HepG2 (cell line): ENCODE results near the gene NFATC4. TPM values are rescaled to one million over a fixed set of nuclear protein-coding genes. Genes with fewer than 3 reads are reported as not detected.
A peak's percentile ranks its signal among the peaks of the same experiment; 100 is the strongest.

ENCODE experiments used
- BRCA1 ChIP-seq: sonication (generic); formaldehyde crosslinking; IDR thresholded peaks from 2 replicates; pipeline ENCODE4 v1.4.0; 2020; ENCODE audit warnings: missing genetic modification reagents
- CREBL2 ChIP-seq: sonication (generic); formaldehyde crosslinking; IDR thresholded peaks from 2 replicates; pipeline ENCODE4 v1.8.1; 2023; ENCODE audit warnings: missing genetic modification reagents, mild to moderate bottlenecking, borderline replicate concordance
- HINFP ChIP-seq: sonication (generic); formaldehyde crosslinking; IDR thresholded peaks from 2 replicates; pipeline ENCODE4 v1.4.0; 2020; ENCODE audit warnings: low read depth, mild to moderate bottlenecking, missing genetic modification reagents
- NFKB2 ChIP-seq: sonication (generic); formaldehyde crosslinking; IDR thresholded peaks from 2 replicates; pipeline ENCODE4 v1.4.0; 2020; ENCODE audit warnings: missing genetic modification reagents, borderline replicate concordance
- NR2F2 ChIP-seq: IDR thresholded peaks from 2 replicates; pipeline ENCODE4 v1.6.1; 2012; ENCODE audit warnings: low read depth, inconsistent platforms, borderline replicate concordance
- NR2F6 ChIP-seq, 2 experiments: IDR thresholded peaks; 2 replicates each; pipeline ENCODE4 v1.6.1; 2016; ENCODE audit warnings: antibody characterized with exemption in 1 of 2, mild to moderate bottlenecking in 1 of 2
- SALL1 ChIP-seq: sonication (generic); formaldehyde crosslinking; IDR thresholded peaks from 2 replicates; pipeline ENCODE4 v1.8.0; 2022; ENCODE audit warnings: mild to moderate bottlenecking, missing genetic modification reagents
- SMC3 ChIP-seq: IDR thresholded peaks from 2 replicates; pipeline ENCODE4 v1.6.1; 2011; ENCODE audit warnings: low read length, improper control_type of control experiment
- SP2 ChIP-seq: sonication (generic); formaldehyde crosslinking; IDR thresholded peaks from 2 replicates; pipeline ENCODE4 v1.5.1; 2020; ENCODE audit warnings: mild to moderate bottlenecking, missing genetic modification reagents
- ZFP36L1 ChIP-seq: sonication (generic); formaldehyde crosslinking; IDR thresholded peaks from 2 replicates; pipeline ENCODE4 v1.8.0; 2022; ENCODE audit warnings: mild to moderate bottlenecking, missing genetic modification reagents, moderate library complexity
- ZFP62 ChIP-seq: sonication (generic); formaldehyde crosslinking; IDR thresholded peaks from 2 replicates; pipeline ENCODE4 v1.4.0; 2020; ENCODE audit warnings: missing genetic modification reagents
- ZNF234 ChIP-seq: sonication (generic); formaldehyde crosslinking; conservative IDR thresholded peaks from 2 replicates; pipeline ENCODE4 v1.5.1; 2020; ENCODE audit warnings: mild to moderate bottlenecking, missing genetic modification reagents
- ZNF547 ChIP-seq: sonication (generic); formaldehyde crosslinking; IDR thresholded peaks from 2 replicates; pipeline ENCODE4 v1.5.1; 2020; ENCODE audit warnings: mild to moderate bottlenecking, missing genetic modification reagents
- ZNF567 ChIP-seq: sonication (generic); formaldehyde crosslinking; IDR thresholded peaks from 2 replicates; pipeline ENCODE4 v1.8.1; 2023; ENCODE audit warnings: mild to moderate bottlenecking, missing genetic modification reagents, borderline replicate concordance
- ZNF569 ChIP-seq: sonication (generic); formaldehyde crosslinking; IDR thresholded peaks from 2 replicates; pipeline ENCODE4 v1.5.0; 2020; ENCODE audit warnings: mild to moderate bottlenecking, missing genetic modification reagents, moderate library complexity, borderline replicate concordance
- ZNF776 ChIP-seq: sonication (generic); formaldehyde crosslinking; IDR thresholded peaks from 2 replicates; pipeline ENCODE4 v1.4.0; 2020; ENCODE audit warnings: mild to moderate bottlenecking, missing genetic modification reagents
- polyA plus RNA-seq, 8 experiments: library from polyadenylated mRNA; depleted of rRNA in 3 of 8; stranded (reverse) in 7 of 8; unstranded in 1 of 8; fragments of >200 nt; fragmentation: Illumina TruSeq in 4 of 8; extraction: Trizol in 4 of 8; gene quantifications; 2 replicates each; pipeline versions ENCODE4 v1.2.1 to v1.2.3, GENCODE V29; 2011 to 2016; ENCODE audit warnings: low read depth in 4 of 8, missing spikeins in 1 of 8, mixed read lengths in 1 of 8; ENCODE audit not compliant: insufficient read depth in 1 of 8
- total RNA-seq, 5 experiments: library from RNA; depleted of rRNA; stranded (reverse); fragments of >200 nt; fragmentation: Illumina TruSeq; extraction: Trizol; gene quantifications; 2 replicates each; pipeline ENCODE4 v1.2.3, GENCODE V29; 2016; ENCODE audit warnings: low read depth in 1 of 5
- TF ChIP-seq, protein P1 (sequence below): sonication (generic); formaldehyde crosslinking; IDR thresholded peaks from 2 replicates; pipeline ENCODE4 v1.4.0; 2020; ENCODE audit warnings: missing genetic modification reagents
- TF ChIP-seq, protein P2 (sequence below): conservative IDR thresholded peaks from 2 replicates; pipeline ENCODE4 v1.6.1; 2018; ENCODE audit warnings: missing genetic modification reagents
- TF ChIP-seq, protein P3 (sequence below): sonication (generic); formaldehyde crosslinking; IDR thresholded peaks from 2 replicates; pipeline ENCODE4 v1.4.0; 2020; ENCODE audit warnings: missing genetic modification reagents, borderline replicate concordance
- TF ChIP-seq, protein P4 (sequence below): sonication (generic); formaldehyde crosslinking; IDR thresholded peaks from 2 replicates; pipeline ENCODE4 v1.9.0; 2021; ENCODE audit warnings: missing genetic modification reagents, borderline replicate concordance

Gene NFATC4
- total and polyA plus RNA-seq, 2 of the 13 experiments (the other 11 are each of a cell fraction or from before 2014, with no cell fraction given), result 0.04 to 0.15 TPM

DNA sequence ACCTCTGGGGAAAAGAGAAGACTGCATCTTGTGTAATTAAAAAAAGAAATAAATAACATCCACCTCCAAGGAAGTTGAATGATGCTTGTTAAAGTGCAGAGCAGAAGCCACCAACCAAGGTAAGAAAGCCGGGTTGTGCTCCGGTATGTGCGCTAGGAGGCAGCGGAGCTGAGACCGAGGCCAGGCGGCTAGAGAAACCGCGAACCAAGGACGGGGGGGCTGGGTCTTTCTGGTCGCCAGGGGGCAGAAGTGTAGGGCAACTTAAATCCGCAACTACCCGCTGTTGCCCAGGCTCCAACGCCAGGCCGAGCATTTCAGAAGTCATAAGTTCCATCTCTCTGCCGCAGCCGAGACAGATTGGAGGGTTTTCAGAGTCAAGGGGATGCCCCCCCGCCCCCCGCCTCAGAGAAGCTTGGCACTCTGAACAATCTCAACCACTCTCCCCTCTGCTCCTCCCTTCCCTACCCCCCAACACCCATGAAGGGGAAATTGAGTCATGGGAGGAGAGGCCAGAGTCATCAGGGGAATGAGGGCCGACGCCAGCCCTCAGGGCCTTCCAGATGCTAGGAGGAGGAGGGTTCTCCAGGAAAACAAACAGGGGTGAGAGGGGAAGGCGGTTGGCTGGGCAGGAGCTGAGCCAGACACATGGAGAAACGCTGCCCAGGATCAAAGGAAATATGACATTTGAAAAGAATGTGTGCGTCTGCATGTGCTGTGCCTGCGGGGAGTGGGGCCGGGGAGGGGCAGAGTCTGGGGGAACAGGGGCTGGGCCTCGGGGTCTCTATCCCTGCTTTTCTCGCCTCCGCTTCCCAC is 2.2 kb upstream of the NFATC4 start (continued):
- 0 out of 2 replicates have a peak, but pooled peaks have one; percentile 22 for TF ChIP-seq ZNF776
- peak; percentile 85; the same call in 1 of the 2 replicates for TF ChIP-seq ZNF547
- peak; percentile 95; the same call in 1 of the 2 replicates for TF ChIP-seq NFKB2 (CRISPR knock-in tag)
- TF ChIP-seq ZNF569, result no peak
- TF ChIP-seq ZFP36L1 (CRISPR knock-in tag), result no peak
- peak; percentile 95 for TF ChIP-seq SALL1 (CRISPR knock-in tag)
- no peak; the same call in 1 of the 2 replicates for TF ChIP-seq NR2F2
- peak; percentile 94 for TF ChIP-seq SMC3
- TF ChIP-seq, protein P1, sequence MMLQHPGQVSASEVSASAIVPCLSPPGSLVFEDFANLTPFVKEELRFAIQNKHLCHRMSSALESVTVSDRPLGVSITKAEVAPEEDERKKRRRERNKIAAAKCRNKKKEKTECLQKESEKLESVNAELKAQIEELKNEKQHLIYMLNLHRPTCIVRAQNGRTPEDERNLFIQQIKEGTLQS (CRISPR knock-in tag), result peak; percentile 26; the same call in 1 of the 2 replicates
- no peak for TF ChIP-seq ZNF234
- TF ChIP-seq, protein P2, sequence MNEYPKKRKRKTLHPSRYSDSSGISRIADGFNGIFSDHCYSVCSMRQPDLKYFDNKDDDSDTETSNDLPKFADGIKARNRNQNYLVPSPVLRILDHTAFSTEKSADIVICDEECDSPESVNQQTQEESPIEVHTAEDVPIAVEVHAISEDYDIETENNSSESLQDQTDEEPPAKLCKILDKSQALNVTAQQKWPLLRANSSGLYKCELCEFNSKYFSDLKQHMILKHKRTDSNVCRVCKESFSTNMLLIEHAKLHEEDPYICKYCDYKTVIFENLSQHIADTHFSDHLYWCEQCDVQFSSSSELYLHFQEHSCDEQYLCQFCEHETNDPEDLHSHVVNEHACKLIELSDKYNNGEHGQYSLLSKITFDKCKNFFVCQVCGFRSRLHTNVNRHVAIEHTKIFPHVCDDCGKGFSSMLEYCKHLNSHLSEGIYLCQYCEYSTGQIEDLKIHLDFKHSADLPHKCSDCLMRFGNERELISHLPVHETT (CRISPR knock-in tag), result 0 out of 2 replicates have a peak, but pooled peaks have one; percentile 80
- TF ChIP-seq BRCA1 (CRISPR knock-in tag), result no peak
- TF ChIP-seq, protein P3, sequence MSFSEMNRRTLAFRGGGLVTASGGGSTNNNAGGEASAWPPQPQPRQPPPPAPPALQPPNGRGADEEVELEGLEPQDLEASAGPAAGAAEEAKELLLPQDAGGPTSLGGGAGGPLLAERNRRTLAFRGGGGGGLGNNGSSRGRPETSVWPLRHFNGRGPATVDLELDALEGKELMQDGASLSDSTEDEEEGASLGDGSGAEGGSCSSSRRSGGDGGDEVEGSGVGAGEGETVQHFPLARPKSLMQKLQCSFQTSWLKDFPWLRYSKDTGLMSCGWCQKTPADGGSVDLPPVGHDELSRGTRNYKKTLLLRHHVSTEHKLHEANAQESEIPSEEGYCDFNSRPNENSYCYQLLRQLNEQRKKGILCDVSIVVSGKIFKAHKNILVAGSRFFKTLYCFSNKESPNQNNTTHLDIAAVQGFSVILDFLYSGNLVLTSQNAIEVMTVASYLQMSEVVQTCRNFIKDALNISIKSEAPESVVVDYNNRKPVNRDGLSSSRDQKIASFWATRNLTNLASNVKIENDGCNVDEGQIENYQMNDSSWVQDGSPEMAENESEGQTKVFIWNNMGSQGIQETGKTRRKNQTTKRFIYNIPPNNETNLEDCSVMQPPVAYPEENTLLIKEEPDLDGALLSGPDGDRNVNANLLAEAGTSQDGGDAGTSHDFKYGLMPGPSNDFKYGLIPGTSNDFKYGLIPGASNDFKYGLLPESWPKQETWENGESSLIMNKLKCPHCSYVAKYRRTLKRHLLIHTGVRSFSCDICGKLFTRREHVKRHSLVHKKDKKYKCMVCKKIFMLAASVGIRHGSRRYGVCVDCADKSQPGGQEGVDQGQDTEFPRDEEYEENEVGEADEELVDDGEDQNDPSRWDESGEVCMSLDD (CRISPR knock-in tag), result no peak; the same call in 1 of the 2 replicates
- no peak for TF ChIP-seq ZFP62 (CRISPR knock-in tag)
- TF ChIP-seq CREBL2, result no peak
- TF ChIP-seq, protein P4, sequence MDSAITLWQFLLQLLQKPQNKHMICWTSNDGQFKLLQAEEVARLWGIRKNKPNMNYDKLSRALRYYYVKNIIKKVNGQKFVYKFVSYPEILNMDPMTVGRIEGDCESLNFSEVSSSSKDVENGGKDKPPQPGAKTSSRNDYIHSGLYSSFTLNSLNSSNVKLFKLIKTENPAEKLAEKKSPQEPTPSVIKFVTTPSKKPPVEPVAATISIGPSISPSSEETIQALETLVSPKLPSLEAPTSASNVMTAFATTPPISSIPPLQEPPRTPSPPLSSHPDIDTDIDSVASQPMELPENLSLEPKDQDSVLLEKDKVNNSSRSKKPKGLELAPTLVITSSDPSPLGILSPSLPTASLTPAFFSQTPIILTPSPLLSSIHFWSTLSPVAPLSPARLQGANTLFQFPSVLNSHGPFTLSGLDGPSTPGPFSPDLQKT (CRISPR knock-in tag), result no peak
- peak; percentile 86 for TF ChIP-seq ZNF567 (CRISPR knock-in tag)
- no peak for TF ChIP-seq SP2 (CRISPR knock-in tag)
- TF ChIP-seq HINFP (CRISPR knock-in tag), result peak; percentile 88
- no peak for TF ChIP-seq NR2F6 (IDR thresholded peaks at IDR 0.05)
- peak; percentile 56 for TF ChIP-seq NR2F6 (CRISPR knock-in tag; IDR thresholded peaks at IDR 0.05)
